OCI-LY1 (cell line): Measurements from ENCODE around the gene ACTR3C.

Experiments
- H2AFZ ChIP-seq: fragments of 200-600 bp; sonication (generic), shearing (Covaris generic); 2 replicates; pipeline ENCODE4 v1.6.0; 2014; ENCODE audit warnings: antibody characterized with exemption, mild to moderate bottlenecking, low read length
- H3F3A ChIP-seq: fragments of 200-600 bp; sonication (generic), shearing (Covaris generic); 2 replicates; pipeline ENCODE4 v1.6.0; 2014; ENCODE audit warnings: mild to moderate bottlenecking, antibody characterized with exemption, low read length, moderate library complexity; ENCODE audit not compliant: insufficient read depth
- H3K27ac ChIP-seq: fragments of 200-600 bp; sonication (generic); 2 replicates; pipeline ENCODE4 v1.5.1; 2014; ENCODE audit warnings: low read length, mixed run types, mild to moderate bottlenecking, low read depth; ENCODE audit not compliant: poor library complexity, severe bottlenecking
- H3K27me3 ChIP-seq: fragments of 200-600 bp; sonication (generic); 2 replicates; pipeline ENCODE4 v1.6.0; 2014; ENCODE audit warnings: antibody characterized with exemption, mild to moderate bottlenecking, low read length, moderate library complexity; ENCODE audit not compliant: insufficient read depth
- H3K36me3 ChIP-seq: fragments of 200-600 bp; sonication (generic); 2 replicates; pipeline ENCODE4 v1.6.1; 2014; ENCODE audit warnings: mild to moderate bottlenecking, antibody characterized with exemption, low read length, moderate library complexity, mixed read lengths; ENCODE audit not compliant: insufficient read depth
- H3K4me1 ChIP-seq: fragments of 200-600 bp; sonication (generic); 2 replicates; pipeline ENCODE4 v1.5.1; 2014; ENCODE audit warnings: mild to moderate bottlenecking, low read length, moderate library complexity; ENCODE audit not compliant: insufficient read depth, severe bottlenecking
- H3K4me2 ChIP-seq: fragments of 200-600 bp; sonication (generic), shearing (Covaris generic); 2 replicates; pipeline ENCODE4 v1.6.1; 2014; ENCODE audit warnings: low read length
- H3K4me3 ChIP-seq: fragments of 200-600 bp; sonication (generic); 2 replicates; pipeline ENCODE4 v1.5.1; 2014; ENCODE audit warnings: low read length, low read depth, mild to moderate bottlenecking, mixed read lengths; ENCODE audit not compliant: poor library complexity, severe bottlenecking
- H3K79me2 ChIP-seq: fragments of 200-600 bp; shearing (Covaris generic); 2 replicates; pipeline ENCODE4 v1.6.1; 2016; ENCODE audit warnings: mixed run types, low read length, mixed read lengths; ENCODE audit not compliant: insufficient read depth
- H3K9ac ChIP-seq: fragments of 200-600 bp; sonication (generic), shearing (Covaris generic); 2 replicates; pipeline ENCODE4 v1.6.1; 2014; ENCODE audit warnings: mild to moderate bottlenecking, low read length, mixed read lengths
- H3K9me2 ChIP-seq: fragments of 200-600 bp; sonication (generic), shearing (Covaris generic); 2 replicates; pipeline ENCODE4 v1.6.1; 2014; ENCODE audit warnings: low read depth, mild to moderate bottlenecking, low read length, mixed read lengths
- H3K9me3 ChIP-seq: fragments of 200-600 bp; shearing (Covaris generic); 2 replicates; pipeline ENCODE4 v1.6.1; 2014; ENCODE audit warnings: low read length, mixed read lengths
- H4K20me1 ChIP-seq: fragments of 200-600 bp; sonication (generic), shearing (Covaris generic); 2 replicates; pipeline ENCODE4 v1.6.0; 2016; ENCODE audit warnings: mild to moderate bottlenecking, low read length; ENCODE audit not compliant: insufficient read depth
- EZH2 ChIP-seq: fragments of 200-600 bp; sonication (generic), shearing (Covaris generic); IDR thresholded peaks from 2 replicates; pipeline ENCODE4 v1.8.0; 2017; ENCODE audit warnings: borderline replicate concordance, mixed run types, mild to moderate bottlenecking, antibody characterized with exemption, low read length, moderate library complexity, mixed read lengths
- TF ChIP-seq, protein P1 (sequence below): fragments of 200-600 bp; sonication (generic), shearing (Covaris generic); IDR thresholded peaks from 2 replicates; pipeline ENCODE4 v1.5.1; 2017; ENCODE audit warnings: mild to moderate bottlenecking, antibody characterized with exemption, low read length, moderate library complexity, mixed read lengths

ACTR3C gene

GRCh38 chr7:150360363-150361058, 37.2 kb upstream of the ACTR3C start:
- Histone ChIP-seq H3K36me3 (no peaks in the 10 kb centered on the region), H3K9me2 (no peaks in the 10 kb centered on the region), H3K79me2 (no peaks in the 10 kb centered on the region), H3K4me2 (no peak overlapping the region), H3K9me3 (no peaks in the 10 kb centered on the region), H4K20me1 (no peaks in the 10 kb centered on the region), H3K4me1 (peaks cover 61% of the 10 kb centered on the region), H3K27ac (no peak overlapping the region), H3K4me3 (no peak overlapping the region), H3F3A (0 out of 2 replicates have a peak, but pooled peaks cover 10% of the 10 kb centered on the region), H3K27me3 (no peaks in the 10 kb centered on the region), H2AFZ (no peak overlapping the region), H3K9ac (no peak overlapping the region)
- TF ChIP-seq EZH2: no peak
- TF ChIP-seq, protein P1, sequence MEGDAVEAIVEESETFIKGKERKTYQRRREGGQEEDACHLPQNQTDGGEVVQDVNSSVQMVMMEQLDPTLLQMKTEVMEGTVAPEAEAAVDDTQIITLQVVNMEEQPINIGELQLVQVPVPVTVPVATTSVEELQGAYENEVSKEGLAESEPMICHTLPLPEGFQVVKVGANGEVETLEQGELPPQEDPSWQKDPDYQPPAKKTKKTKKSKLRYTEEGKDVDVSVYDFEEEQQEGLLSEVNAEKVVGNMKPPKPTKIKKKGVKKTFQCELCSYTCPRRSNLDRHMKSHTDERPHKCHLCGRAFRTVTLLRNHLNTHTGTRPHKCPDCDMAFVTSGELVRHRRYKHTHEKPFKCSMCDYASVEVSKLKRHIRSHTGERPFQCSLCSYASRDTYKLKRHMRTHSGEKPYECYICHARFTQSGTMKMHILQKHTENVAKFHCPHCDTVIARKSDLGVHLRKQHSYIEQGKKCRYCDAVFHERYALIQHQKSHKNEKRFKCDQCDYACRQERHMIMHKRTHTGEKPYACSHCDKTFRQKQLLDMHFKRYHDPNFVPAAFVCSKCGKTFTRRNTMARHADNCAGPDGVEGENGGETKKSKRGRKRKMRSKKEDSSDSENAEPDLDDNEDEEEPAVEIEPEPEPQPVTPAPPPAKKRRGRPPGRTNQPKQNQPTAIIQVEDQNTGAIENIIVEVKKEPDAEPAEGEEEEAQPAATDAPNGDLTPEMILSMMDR: no peak

DNA sequence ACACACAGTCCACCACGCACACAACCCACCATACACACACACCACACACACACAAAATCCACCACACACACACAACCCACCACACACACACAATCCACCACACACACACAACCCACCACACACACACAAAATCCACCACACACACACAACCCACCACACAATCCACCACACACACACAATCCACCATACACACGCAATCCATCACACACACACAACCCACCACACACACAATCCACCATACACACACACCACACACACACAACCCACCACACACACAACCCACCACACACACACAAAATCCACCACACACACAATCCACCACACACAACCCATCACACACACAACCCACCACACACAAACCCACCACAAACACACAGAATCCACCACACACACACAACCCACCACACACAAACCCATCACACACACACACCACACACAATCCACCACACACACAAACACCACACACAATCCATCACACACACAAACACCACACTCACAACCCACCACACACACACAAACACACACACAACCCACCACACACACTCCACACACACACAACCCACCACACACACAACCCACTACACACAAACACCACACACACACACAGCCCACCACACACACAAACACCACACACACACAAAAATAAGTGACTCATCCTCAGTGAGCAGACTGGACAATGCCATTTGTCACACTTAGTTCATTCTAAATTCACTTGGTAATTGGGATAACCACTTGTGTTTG, 36.4 kb upstream of the ACTR3C start:
- no peaks in the 10 kb centered on the region for H3K27me3 ChIP-seq
- no peaks in the 10 kb centered on the region for H3K9me3 ChIP-seq
- TF ChIP-seq, protein P1: no peak
- no peak for TF ChIP-seq EZH2
- H4K20me1 ChIP-seq: no peaks in the 10 kb centered on the region
- 0 out of 2 replicates have a peak, but pooled peaks cover 10% of the 10 kb centered on the region for H3F3A ChIP-seq
- no peak overlapping the region for H3K9ac ChIP-seq
- H3K36me3 ChIP-seq: no peaks in the 10 kb centered on the region
- no peaks in the 10 kb centered on the region for H3K9me2 ChIP-seq
- no peak overlapping the region for H3K4me2 ChIP-seq
- H3K79me2 ChIP-seq: no peaks in the 10 kb centered on the region
- H3K27ac ChIP-seq: no peak overlapping the region
- H2AFZ ChIP-seq: no peak overlapping the region
- peaks cover 67% of the 10 kb centered on the region for H3K4me1 ChIP-seq
- no peak overlapping the region for H3K4me3 ChIP-seq

- Histone ChIP-seq H3K9me2 (no peaks in the 10 kb centered on the region), H3K4me2 (no peak overlapping the region), H3K4me3 (no peak overlapping the region), H3K4me1 (peaks cover 63% of the 10 kb centered on the region), H4K20me1 (no peaks in the 10 kb centered on the region), H3F3A (0 out of 2 replicates have a peak, but pooled peaks cover 10% of the 10 kb centered on the region), H2AFZ (no peak overlapping the region), H3K27me3 (no peaks in the 10 kb centered on the region), H3K9ac (no peak overlapping the region), H3K27ac (peak overlapping the region; percentile 83), H3K79me2 (no peaks in the 10 kb centered on the region), H3K9me3 (no peaks in the 10 kb centered on the region), H3K36me3 (no peaks in the 10 kb centered on the region)
- TF ChIP-seq, protein P1: no peak
- TF ChIP-seq EZH2: no peak
Measured at GRCh38 chr7:150358988-150359621, 35.8 kb upstream of the ACTR3C start.
